ELF-1 (cell line): ENCODE data around the gene TPK1.
A peak's percentile ranks its signal among the peaks of the same experiment; 100 is the strongest.
"Not testable (repeated sequence)": the region's sequence is repeated elsewhere in the genome, so short reads cannot be mapped to it uniquely, and the experiment has no call there.

Source experiments
- DNase-seq: peaks from one replicate; pipeline ENCODE4 v3.0.0-alpha.2; 2016; ENCODE audit warnings: low read depth, low spot score

TPK1 gene

GRCh38 chr7:144641389-144642044 lies 194.3 kb downstream of the TPK1 start:
- no peak for DNase-seq

GRCh38 chr7:144632724-144633123 lies 203.1 kb downstream of the TPK1 start:
- DNase-seq, result no peak

- no peak for DNase-seq
Observed at GRCh38 chr7:144629598-144629997, 206.3 kb downstream of the TPK1 start.

- peak; percentile 4 for DNase-seq
Observed at GRCh38 chr7:144629011-144629410, 206.8 kb downstream of the TPK1 start.

GRCh38 chr7:144628176-144628575 lies 207.7 kb downstream of the TPK1 start:
- no peak for DNase-seq

GRCh38 chr7:144622745-144623144 lies 213.1 kb downstream of the TPK1 start:
- no peak for DNase-seq

- no peak for DNase-seq
Observed at GRCh38 chr7:144606261-144606660, 229.6 kb downstream of the TPK1 start.

GRCh38 chr7:144596953-144597352 lies 238.9 kb downstream of the TPK1 start:
- no peak for DNase-seq

- DNase-seq, result no peak
Observed at GRCh38 chr7:144594580-144594979, 241.3 kb downstream of the TPK1 start.

- DNase-seq, result no peak
Observed at GRCh38 chr7:144588559-144589051, 247.2 kb downstream of the TPK1 start.

- DNase-seq, result no peak
Observed at GRCh38 chr7:144587701-144588100, 248.2 kb downstream of the TPK1 start.

- DNase-seq, result no peak
Observed at GRCh38 chr7:144584726-144585125, 251.1 kb downstream of the TPK1 start.

- DNase-seq, result no peak
Observed at GRCh38 chr7:144579687-144580086, 256.2 kb downstream of the TPK1 start.

- DNase-seq, result no peak
Observed at GRCh38 chr7:144575456-144575855, 260.4 kb downstream of the TPK1 start.

- not testable (repeated sequence) for DNase-seq
Observed at GRCh38 chr7:144574753-144575152, 261.1 kb downstream of the TPK1 start.

GRCh38 chr7:144568233-144568632 lies 267.6 kb downstream of the TPK1 start:
- no peak for DNase-seq

GRCh38 chr7:144565586-144565985 lies 270.3 kb downstream of the TPK1 start:
- no peak for DNase-seq

- no peak for DNase-seq
Observed at GRCh38 chr7:144549861-144550260, 286.0 kb downstream of the TPK1 start.

GRCh38 chr7:144548556-144548955 lies 287.3 kb downstream of the TPK1 start:
- no peak for DNase-seq

GRCh38 chr7:144547888-144548287 lies 288.0 kb downstream of the TPK1 start:
- DNase-seq, result no peak

GRCh38 chr7:144546782-144547181 lies 289.1 kb downstream of the TPK1 start:
- DNase-seq, result no peak

- no peak for DNase-seq
Observed at GRCh38 chr7:144545330-144545729, 290.5 kb downstream of the TPK1 start.

GRCh38 chr7:144534655-144535395 lies 301.0 kb downstream of the TPK1 start:
- peak; percentile 11 for DNase-seq
